CD4-positive, CD25-positive, alpha-beta regulatory T cell (primary cell): ENCODE results near the gene TXNL1. TPM values are rescaled to one million over a fixed set of nuclear protein-coding genes. Genes with fewer than 3 reads are reported as not detected.

Experiments
- ATAC-seq, 2 donors: fragments of 150-1000 bp; cut with Tn5 transposase; one replicate each; pipeline ENCODE4 v1.10.0; 2021; ENCODE audit warnings: low read depth in 2 of 2, moderate number of reproducible peaks in 2 of 2, moderate library complexity in 1 of 2
- DNase-seq, 3 donors: peaks; one replicate each; pipeline versions ENCODE4 v3.0.0 to v3.0.0-alpha.2; 2012 to 2022; ENCODE audit warnings: mixed read lengths in 1 of 3
- H3K27ac ChIP-seq: one replicate; pipeline ENCODE4 v1.7.0; 2013; ENCODE audit warnings: mild to moderate bottlenecking, low read length; ENCODE audit not compliant: insufficient read depth, poor library complexity, severe bottlenecking
- H3K27me3 ChIP-seq: one replicate; pipeline ENCODE4 v1.7.0; 2013; ENCODE audit warnings: low read length; ENCODE audit not compliant: control insufficient read depth, insufficient read depth
- H3K36me3 ChIP-seq: one replicate; pipeline ENCODE4 v1.7.0; 2013; ENCODE audit warnings: mild to moderate bottlenecking, low read length, moderate library complexity; ENCODE audit not compliant: control insufficient read depth, insufficient read depth
- H3K4me1 ChIP-seq: 2 replicates; pipeline ENCODE4 v1.7.0; 2013; ENCODE audit warnings: mild to moderate bottlenecking, low read length; ENCODE audit not compliant: insufficient read depth, control insufficient read depth, poor library complexity, severe bottlenecking
- H3K4me3 ChIP-seq: one replicate; pipeline ENCODE4 v1.7.0; 2013; ENCODE audit warnings: low read depth, mild to moderate bottlenecking, low read length, moderate library complexity
- H3K9me3 ChIP-seq, 2 experiments: 1 replicate in 1 of 2; 2 replicates in 1 of 2; pipeline ENCODE4 v1.7.0; 2013; ENCODE audit warnings: low read length in 2 of 2, mild to moderate bottlenecking in 1 of 2, moderate library complexity in 1 of 2; ENCODE audit not compliant: control insufficient read depth in 2 of 2
- H3K27ac Mint-ChIP-seq, 3 donors: one replicate each; pipeline ENCODE4 v1.8.0; 2020 to 2022; ENCODE audit warnings: mild to moderate bottlenecking in 3 of 3, mixed read lengths in 3 of 3, moderate library complexity in 2 of 3
- H3K27me3 Mint-ChIP-seq: one replicate; pipeline ENCODE4 v1.8.0; 2022; ENCODE audit warnings: mild to moderate bottlenecking, mixed read lengths
- H3K36me3 Mint-ChIP-seq: one replicate; pipeline ENCODE4 v1.8.0; 2020; ENCODE audit warnings: mixed read lengths
- H3K4me1 Mint-ChIP-seq, 4 donors: one replicate each; pipeline ENCODE4 v1.8.0; 2020 to 2022; ENCODE audit warnings: mixed read lengths in 4 of 4, mild to moderate bottlenecking in 1 of 4
- H3K4me3 Mint-ChIP-seq, 4 donors: one replicate each; pipeline ENCODE4 v1.8.0; 2020 to 2022; ENCODE audit warnings: mild to moderate bottlenecking in 4 of 4, mixed read lengths in 4 of 4, moderate library complexity in 3 of 4
- H3K9me3 Mint-ChIP-seq, 7 donors: one replicate each; pipeline ENCODE4 v1.8.0; 2020 to 2022; ENCODE audit warnings: mixed read lengths in 7 of 7, mild to moderate bottlenecking in 3 of 7, moderate library complexity in 2 of 7
- polyA plus RNA-seq, 4 donors: library from polyadenylated mRNA; unstranded; fragments of 300-500 nt; fragmentation: Illumina TruSeq; gene quantifications; one replicate each; pipeline ENCODE4 v1.2.3, GENCODE V29; 2021
- total RNA-seq: library from RNA; stranded (reverse); gene quantifications from one replicate; pipeline ENCODE4 v1.2.3, GENCODE V29; 2022

The TXNL1 gene
- 39.9 TPM for total RNA-seq
- polyA plus RNA-seq: 10 to 100 TPM; 57.9 to 70.2 (median 65.2) TPM

DNA sequence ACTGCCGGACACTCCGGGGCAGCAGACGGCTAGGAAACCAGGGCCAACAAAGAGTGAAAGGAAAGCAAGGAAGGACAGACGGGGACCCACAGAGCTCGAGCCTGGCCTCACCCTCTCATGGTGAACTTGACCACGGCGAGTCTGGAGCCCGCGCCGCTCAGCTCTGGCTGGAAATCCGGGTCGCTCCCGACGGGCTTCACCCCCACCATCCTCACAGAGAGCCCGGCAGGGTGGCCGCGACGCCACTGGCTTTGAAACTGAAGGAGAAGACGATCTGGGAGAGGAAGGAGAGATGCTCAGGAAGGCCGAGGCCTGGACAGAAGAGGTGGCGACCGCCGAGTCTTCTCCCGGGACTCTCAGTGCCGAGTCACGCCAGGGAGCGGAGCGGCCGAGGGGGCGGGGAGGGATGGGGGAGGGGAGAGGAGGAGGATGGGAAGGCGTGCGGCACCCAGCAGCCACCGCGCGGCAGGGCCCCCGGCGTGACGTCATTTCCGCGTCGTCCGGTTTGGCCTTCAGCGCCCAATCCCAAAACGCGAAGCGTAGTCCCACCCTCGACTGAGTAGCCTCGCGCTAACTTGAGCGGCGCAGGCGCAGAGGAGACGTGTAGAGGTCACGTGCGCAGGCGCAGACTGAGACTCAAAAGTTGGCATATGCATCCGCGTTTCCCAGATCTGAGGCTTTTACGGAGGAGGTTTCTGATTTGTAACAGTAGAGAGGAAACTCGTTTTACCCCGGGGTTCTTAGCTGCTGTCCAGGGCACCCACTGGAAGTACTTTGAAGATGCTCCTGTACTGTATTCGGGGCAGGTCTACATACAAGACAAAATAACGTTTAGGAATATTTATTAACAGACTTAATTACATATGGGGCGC, at the start of gene TXNL1:
TXNL1 (minus strand) TSS at position 361 of the 872 bp plus-strand sequence; CDS start at position 209, 152 bp downstream.
- H3K4me1 Mint-ChIP-seq: peaks cover 35 to 53% (median 40%) of the 10 kb centered on the region in 4 donors

DNA sequence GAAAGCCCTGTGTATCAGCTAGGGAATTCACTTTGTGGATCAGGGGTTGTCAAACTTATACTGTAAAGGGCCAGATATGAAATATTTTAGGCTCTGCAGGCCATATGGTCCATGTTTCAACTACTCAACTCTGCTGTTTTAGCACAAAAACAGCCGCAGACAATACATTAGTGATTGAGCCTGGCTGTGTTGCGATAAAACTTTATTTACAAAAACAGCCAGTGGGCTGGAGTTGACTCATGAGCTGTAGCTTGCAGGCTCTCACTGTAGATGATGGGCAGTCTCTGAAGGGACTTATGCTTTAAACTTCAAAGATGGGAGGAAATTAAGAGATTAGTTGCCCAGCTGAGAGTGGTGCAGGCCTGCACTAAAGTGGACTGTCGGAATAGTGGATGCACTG, 45.9 kb upstream of the TXNL1 start:
- Mint-ChIP-seq H3K27me3 (no peaks in the 10 kb centered on the region), H3K4me3 (no peak overlapping the region), H3K4me1 (peaks cover 0 to 14% (median 8%) of the 10 kb centered on the region in 4 donors), H3K9me3 (no peaks in the 10 kb centered on the region), H3K27ac (peak overlapping the region in 1 of 3 donors; percentile 38), H3K36me3 (peaks cover 27% of the 10 kb centered on the region)
- Histone ChIP-seq H3K27me3 (no peaks in the 10 kb centered on the region), H3K4me3 (no peak overlapping the region), H3K9me3 (no peaks in the 10 kb centered on the region), H3K4me1 (no peaks in the 10 kb centered on the region), H3K36me3 (peaks cover 61% of the 10 kb centered on the region), H3K27ac (no peak overlapping the region)
- ATAC-seq (no peak), DNase-seq (no peak)

More for the DNA sequence above, at the start of gene TXNL1:
- peaks cover 0 to 1% (median 0%) of the 10 kb centered on the region in 7 donors for H3K9me3 Mint-ChIP-seq
- Histone ChIP-seq H3K27me3 (no peaks in the 10 kb centered on the region), H3K4me1 (peaks cover 24% of the 10 kb centered on the region), H3K9me3 (no peaks in the 10 kb centered on the region), H3K27ac (peak within 1 kb of the TSS; percentile 90), H3K4me3 (peak within 1 kb of the TSS; percentile 98), H3K36me3 (peaks cover 7% of the 10 kb centered on the region)
- DNase-seq (peak; percentile 97 to 99 (median 98)), ATAC-seq (peak; percentile 97)
- peaks cover 14% of the 10 kb centered on the region for H3K36me3 Mint-ChIP-seq
- H3K4me3 Mint-ChIP-seq: peak within 1 kb of the TSS; percentile 93 to 100 (median 100)
- no peaks in the 10 kb centered on the region for H3K27me3 Mint-ChIP-seq
- H3K27ac Mint-ChIP-seq: peak within 1 kb of the TSS; percentile 96 to 100 (median 98)

DNA sequence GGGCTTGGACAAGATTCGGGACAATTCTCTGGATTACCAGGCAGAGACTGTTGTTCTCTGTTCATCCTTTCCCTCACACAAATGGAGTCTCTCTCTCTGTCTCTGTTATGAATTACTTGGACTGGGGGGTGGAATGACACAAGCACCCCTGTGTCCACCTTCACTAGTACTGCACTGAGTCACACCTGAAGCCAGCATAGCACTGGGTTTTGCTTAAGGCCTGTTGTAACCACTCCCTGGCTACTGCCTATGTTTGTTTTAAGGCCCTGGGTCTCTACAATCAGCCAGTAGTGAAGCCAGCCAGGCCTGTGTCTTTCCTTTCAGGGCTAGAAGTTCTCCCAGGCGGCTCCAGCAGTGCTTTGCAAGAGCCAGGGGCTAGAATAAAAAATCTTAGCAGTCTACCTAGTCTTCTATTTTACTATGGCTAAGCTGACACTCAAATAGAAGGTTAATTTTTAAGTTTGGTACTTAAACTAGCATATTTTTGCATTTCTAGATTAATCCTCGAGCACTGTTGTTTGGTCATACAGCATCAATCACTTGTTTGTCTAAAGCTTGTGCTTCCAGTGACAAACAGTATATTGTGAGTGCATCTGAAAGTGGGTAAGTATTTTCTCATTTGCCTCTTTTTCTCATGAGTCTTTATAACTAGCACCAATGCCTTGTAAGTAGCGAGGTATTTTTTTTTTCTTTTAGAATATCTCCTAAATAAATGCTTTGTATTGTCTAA, 40.6 kb upstream of the TXNL1 start:
- ATAC-seq (no peak), DNase-seq (no peak)
- Histone ChIP-seq H3K27ac (no peak overlapping the region), H3K27me3 (no peaks in the 10 kb centered on the region), H3K36me3 (peaks cover 32% of the 10 kb centered on the region), H3K4me1 (no peaks in the 10 kb centered on the region), H3K9me3 (no peaks in the 10 kb centered on the region), H3K4me3 (no peak overlapping the region)
- H3K4me1 Mint-ChIP-seq: peaks cover 8 to 30% (median 16%) of the 10 kb centered on the region in 4 donors
- peaks cover 28% of the 10 kb centered on the region for H3K36me3 Mint-ChIP-seq
- H3K9me3 Mint-ChIP-seq: peaks cover 0 to 5% (median 0%) of the 10 kb centered on the region in 7 donors
- H3K27ac Mint-ChIP-seq: no peak overlapping the region
- H3K4me3 Mint-ChIP-seq: no peak overlapping the region
- H3K27me3 Mint-ChIP-seq: no peaks in the 10 kb centered on the region

DNA sequence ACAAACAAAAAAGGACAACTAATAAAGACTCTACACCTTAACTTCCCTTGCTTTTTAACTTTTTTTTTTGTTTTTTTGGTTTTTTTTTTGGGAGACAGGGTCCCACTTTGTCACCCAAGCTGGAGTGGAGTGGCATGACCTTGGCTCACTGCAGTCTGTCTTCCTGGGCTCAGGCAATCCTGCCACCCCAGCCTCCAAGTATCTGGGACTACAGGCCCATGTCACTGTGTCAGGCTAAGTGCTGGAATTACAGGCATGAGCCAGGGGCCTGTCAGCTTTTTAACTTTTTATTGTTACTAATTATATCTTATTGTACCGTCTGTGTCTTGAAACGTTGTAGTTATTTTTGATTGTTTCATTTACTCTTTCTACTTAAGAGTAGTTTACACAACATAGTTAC, 38.2 kb upstream of the TXNL1 start:
- no peak overlapping the region for H3K27ac ChIP-seq
- Mint-ChIP-seq H3K4me3 (no peak overlapping the region), H3K36me3 (peaks cover 25% of the 10 kb centered on the region), H3K9me3 (peaks cover 0 to 5% (median 0%) of the 10 kb centered on the region in 7 donors), H3K27ac (no peak overlapping the region), H3K27me3 (no peaks in the 10 kb centered on the region), H3K4me1 (peaks cover 9 to 30% (median 14%) of the 10 kb centered on the region in 4 donors)
- no peaks in the 10 kb centered on the region for H3K9me3 ChIP-seq
- H3K4me3 ChIP-seq: no peak overlapping the region
- no peaks in the 10 kb centered on the region for H3K27me3 ChIP-seq
- peaks cover 31% of the 10 kb centered on the region for H3K36me3 ChIP-seq
- DNase-seq (no peak), ATAC-seq (no peak)
- H3K4me1 ChIP-seq: no peaks in the 10 kb centered on the region

DNA sequence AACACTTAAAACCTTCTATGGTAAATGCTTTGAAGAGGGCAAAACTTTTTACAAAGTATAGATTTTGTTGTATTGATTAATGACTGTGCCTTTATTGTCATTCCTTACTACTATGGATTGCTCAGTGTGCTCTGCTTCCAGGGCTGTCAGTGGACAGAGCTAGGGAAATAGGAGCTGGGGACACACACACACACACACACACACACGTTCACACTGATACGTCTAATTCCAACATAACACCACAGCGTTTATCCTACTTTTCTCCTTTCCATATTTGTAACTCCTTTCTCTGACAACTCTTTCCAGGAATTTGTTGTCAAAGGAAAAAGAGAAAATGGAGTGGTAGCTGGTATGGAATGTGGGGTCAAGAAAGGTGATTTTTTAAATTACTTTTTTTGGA, 34.6 kb upstream of the TXNL1 start:
- Histone ChIP-seq H3K4me3 (no peak overlapping the region), H3K4me1 (peaks cover 7% of the 10 kb centered on the region), H3K9me3 (no peaks in the 10 kb centered on the region), H3K27me3 (no peaks in the 10 kb centered on the region), H3K27ac (no peak overlapping the region), H3K36me3 (peaks cover 25% of the 10 kb centered on the region)
- Mint-ChIP-seq H3K9me3 (peaks cover 0 to 5% (median 0%) of the 10 kb centered on the region in 7 donors), H3K4me1 (peaks cover 29 to 55% (median 39%) of the 10 kb centered on the region in 4 donors), H3K27me3 (no peaks in the 10 kb centered on the region), H3K36me3 (peaks cover 21% of the 10 kb centered on the region), H3K4me3 (no peak overlapping the region), H3K27ac (no peak overlapping the region)
- DNase-seq (no peak), ATAC-seq (no peak)

DNA sequence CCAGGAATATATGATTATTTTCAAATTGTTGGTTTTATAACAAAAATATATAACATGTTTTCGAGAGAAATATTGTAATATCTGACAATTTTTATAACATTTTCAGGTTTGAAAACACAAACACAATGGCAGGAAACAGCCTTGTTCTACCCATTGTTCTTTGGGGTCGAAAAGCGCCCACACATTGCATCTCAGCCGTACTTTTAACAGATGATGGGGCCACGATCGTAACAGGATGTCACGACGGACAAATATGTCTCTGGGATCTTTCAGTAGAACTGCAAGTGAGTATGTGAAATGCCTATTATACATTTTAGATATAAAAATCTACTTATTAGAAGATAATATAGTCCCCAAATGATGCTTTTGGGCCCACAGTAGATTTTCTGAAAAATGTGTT, 34.0 kb upstream of the TXNL1 start:
- Histone ChIP-seq H3K4me1 (peaks cover 7% of the 10 kb centered on the region), H3K9me3 (no peaks in the 10 kb centered on the region), H3K27me3 (no peaks in the 10 kb centered on the region), H3K36me3 (peaks cover 20% of the 10 kb centered on the region), H3K4me3 (no peak overlapping the region), H3K27ac (no peak overlapping the region)
- no peaks in the 10 kb centered on the region for H3K27me3 Mint-ChIP-seq
- H3K9me3 Mint-ChIP-seq: no peaks in the 10 kb centered on the region
- peaks cover 31 to 55% (median 42%) of the 10 kb centered on the region in 4 donors for H3K4me1 Mint-ChIP-seq
- ATAC-seq: no peak
- H3K27ac Mint-ChIP-seq: no peak overlapping the region
- no peak for DNase-seq
- H3K36me3 Mint-ChIP-seq: peaks cover 16% of the 10 kb centered on the region
- H3K4me3 Mint-ChIP-seq: no peak overlapping the region

DNA sequence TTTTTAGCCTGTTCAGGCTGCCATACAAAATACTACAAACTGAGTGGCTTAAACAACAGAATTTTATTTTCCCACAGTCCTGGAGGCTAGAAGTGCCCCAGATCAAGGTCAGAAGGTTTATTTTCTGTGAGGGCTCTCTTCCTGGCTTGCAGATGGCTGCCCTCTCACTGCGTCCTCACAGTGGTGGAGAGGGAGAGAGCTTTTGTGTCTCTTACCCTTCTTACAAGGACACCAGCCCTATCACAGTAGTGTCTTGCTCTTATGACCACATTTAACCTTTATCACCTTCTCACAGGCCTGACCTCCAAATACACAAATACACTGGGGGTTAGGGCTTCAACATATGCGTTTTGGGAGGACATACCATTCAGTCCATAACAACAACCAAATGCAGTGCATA, 24.5 kb upstream of the TXNL1 start:
- H3K36me3 Mint-ChIP-seq: peaks cover 18% of the 10 kb centered on the region

More for the DNA sequence above, 24.5 kb upstream of the TXNL1 start:
- no peaks in the 10 kb centered on the region for H3K36me3 ChIP-seq
- no peak overlapping the region for H3K27ac ChIP-seq
- H3K4me3 Mint-ChIP-seq: no peak overlapping the region
- H3K27ac Mint-ChIP-seq: no peak overlapping the region
- peaks cover 47 to 64% (median 55%) of the 10 kb centered on the region in 4 donors for H3K4me1 Mint-ChIP-seq
- no peaks in the 10 kb centered on the region for H3K27me3 Mint-ChIP-seq
- H3K9me3 Mint-ChIP-seq: no peaks in the 10 kb centered on the region
- no peak overlapping the region for H3K4me3 ChIP-seq
- no peaks in the 10 kb centered on the region for H3K4me1 ChIP-seq
- H3K9me3 ChIP-seq: no peaks in the 10 kb centered on the region
- ATAC-seq: no peak
- H3K27me3 ChIP-seq: no peaks in the 10 kb centered on the region
- no peak for DNase-seq
